Right cardiac atrium (tissue), 5 donors: Measurements from ENCODE around the gene CYTH1. TPM values are rescaled to one million over a fixed set of nuclear protein-coding genes. Genes with fewer than 3 reads are reported as not detected.

ENCODE experiments used
- ATAC-seq, 2 donors: fragments of 200-7000 bp; cut with Tn5 transposase; one replicate each; pipeline versions ENCODE4 v1.8.0 to v1.9.1; 2020; ENCODE audit warnings: moderate library complexity in 2 of 2, mild to moderate bottlenecking in 1 of 2
- DNase-seq, 3 donors: peaks; one replicate each; pipeline ENCODE4 v3.0.0-alpha.2; 2020
- H3K27ac ChIP-seq: one replicate; pipeline ENCODE4 v1.5.1; 2013; ENCODE audit warnings: mild to moderate bottlenecking, low read length, control low read depth, moderate library complexity
- H3K27me3 ChIP-seq: one replicate; pipeline ENCODE4 v1.6.1; 2013; ENCODE audit not compliant: control insufficient read depth, insufficient read depth
- H3K4me1 ChIP-seq: one replicate; pipeline ENCODE4 v1.6.1; 2013; ENCODE audit warnings: low read length; ENCODE audit not compliant: control insufficient read depth, insufficient read depth
- H3K4me3 ChIP-seq: one replicate; pipeline ENCODE4 v1.5.1; 2013; ENCODE audit warnings: low read length, control low read depth
- H3K9me3 ChIP-seq: one replicate; pipeline ENCODE4 v1.6.1; 2013; ENCODE audit warnings: low read length; ENCODE audit not compliant: control insufficient read depth
- WGBS: extraction: QIAGEN DNeasy Blood & Tissue Kit; methylation state at CpG from one replicate; pipeline ENCODE4 v1.1.7; 2013; 5-methylcytosine and 5-hydroxymethylcytosine counted together
- intact Hi-C, 4 donors: fragments of 100-400 bp; cut with DNase I; formaldehyde crosslinking; loops; one replicate each; pipeline versions ENCODE4 v1.11.0 to v1.14.0; 2022 to 2023
- polyA plus RNA-seq: library from polyadenylated mRNA; stranded (reverse); fragments of 200-250 nt; gene quantifications from one replicate; pipeline ENCODE4 v1.2.3, GENCODE V29; 2013
- total RNA-seq, 4 donors: library from RNA; stranded (reverse); fragmentation: NEBNext Ultra II Directional; extraction: Animal tissue kit (Norgen Biotek cat#: 25700); gene quantifications; one replicate each; pipeline ENCODE4 v1.2.1, GENCODE V29; 2021
- donor health status: healthy with polysubstance abuse.
- donor health status: DM: no; HTN: yes; CAD: no.
- donor health status: DM: no; HTN: no; CAD: no.
- donor health status: DM: no; HTN: yes; CAD: no; lungs with severe emphysema.
- donor health status: DM: yes; HTN: yes; CAD: no.

CYTH1 gene
- total and polyA plus RNA-seq, 5 donors = 22.5 to 39.1 (median 36.0) TPM

- WGBS = 90% methylated on average over 25 of the region's 25 CpGs
- peak; percentile 32 to 52 for ATAC-seq
- intact Hi-C loops = no loop called here
These were observed 84.3 kb downstream of the CYTH1 start for GRCh38 chr17:78697554-78698343.

GRCh38 chr17:78697122-78697521 is 85.0 kb downstream of the CYTH1 start:
- Histone ChIP-seq H3K27me3 (no peaks in the 10 kb centered on the region), H3K9me3 (no peaks in the 10 kb centered on the region), H3K4me1 (no peaks in the 10 kb centered on the region), H3K27ac (no peak overlapping the region), H3K4me3 (no peak overlapping the region)
- intact Hi-C loops = no loop called here
- 93% methylated on average over 2 of the region's 2 CpGs for WGBS
- no peak for DNase-seq
- no peak for ATAC-seq

More at GRCh38 chr17:78697554-78698343, 84.3 kb downstream of the CYTH1 start:
- Histone ChIP-seq H3K9me3 (no peaks in the 10 kb centered on the region), H3K27me3 (no peaks in the 10 kb centered on the region), H3K4me1 (no peaks in the 10 kb centered on the region), H3K27ac (no peak overlapping the region), H3K4me3 (no peak overlapping the region)
- no peak for DNase-seq

GRCh38 chr17:78696016-78696982 is 85.8 kb downstream of the CYTH1 start:
- no peak for DNase-seq
- H3K4me1 ChIP-seq = no peaks in the 10 kb centered on the region
- intact Hi-C loops = no loop called here
- no peaks in the 10 kb centered on the region for H3K27me3 ChIP-seq
- 67% methylated on average over 10 of the region's 10 CpGs for WGBS
- H3K27ac ChIP-seq = no peak overlapping the region
- H3K4me3 ChIP-seq = no peak overlapping the region
- H3K9me3 ChIP-seq = no peaks in the 10 kb centered on the region
- no peak for ATAC-seq

- no peaks in the 10 kb centered on the region for H3K27me3 ChIP-seq
- WGBS = 92% methylated on average over 16 of the region's 16 CpGs
- H3K9me3 ChIP-seq = no peaks in the 10 kb centered on the region
- no peak for DNase-seq
- H3K4me1 ChIP-seq = no peaks in the 10 kb centered on the region
- ATAC-seq = no peak
- H3K27ac ChIP-seq = no peak overlapping the region
- intact Hi-C loops = no loop called here
- no peak overlapping the region for H3K4me3 ChIP-seq
These were observed 87.1 kb downstream of the CYTH1 start for GRCh38 chr17:78694805-78695531.

- Histone ChIP-seq H3K4me1 (no peaks in the 10 kb centered on the region), H3K27ac (no peak overlapping the region), H3K27me3 (no peaks in the 10 kb centered on the region), H3K9me3 (no peaks in the 10 kb centered on the region), H3K4me3 (no peak overlapping the region)
- DNase-seq (no peak), ATAC-seq (no peak)
- WGBS = 91% methylated on average over 8 of the region's 8 CpGs
- intact Hi-C loops = no loop called here
These were observed 88.6 kb downstream of the CYTH1 start for GRCh38 chr17:78693346-78694083.

GRCh38 chr17:78692460-78693010 is 89.5 kb downstream of the CYTH1 start:
- no peak overlapping the region for H3K4me3 ChIP-seq
- no peaks in the 10 kb centered on the region for H3K4me1 ChIP-seq
- WGBS = 93% methylated on average over 15 of the region's 15 CpGs
- ATAC-seq (no peak), DNase-seq (no peak)
- H3K9me3 ChIP-seq = no peaks in the 10 kb centered on the region
- H3K27ac ChIP-seq = no peak overlapping the region
- no peaks in the 10 kb centered on the region for H3K27me3 ChIP-seq
- intact Hi-C loops = no loop called here

- ATAC-seq = no peak
- no peak for DNase-seq
- Histone ChIP-seq H3K4me3 (no peak overlapping the region), H3K9me3 (no peaks in the 10 kb centered on the region), H3K4me1 (no peaks in the 10 kb centered on the region), H3K27me3 (no peaks in the 10 kb centered on the region), H3K27ac (no peak overlapping the region)
- WGBS = 89% methylated on average over 2 of the region's 2 CpGs
- intact Hi-C loops = no loop called here
These were observed 93.0 kb downstream of the CYTH1 start for GRCh38 chr17:78689029-78689428.

GRCh38 chr17:78687944-78688343 is 94.1 kb downstream of the CYTH1 start:
- no peaks in the 10 kb centered on the region for H3K9me3 ChIP-seq
- DNase-seq = no peak
- H3K4me1 ChIP-seq = no peaks in the 10 kb centered on the region
- WGBS = 87% methylated on average over 7 of the region's 7 CpGs
- H3K27ac ChIP-seq = no peak overlapping the region
- H3K27me3 ChIP-seq = no peaks in the 10 kb centered on the region
- H3K4me3 ChIP-seq = no peak overlapping the region
- ATAC-seq = no peak
- intact Hi-C loops = no loop called here

- Histone ChIP-seq H3K4me3 (no peak overlapping the region), H3K27me3 (no peaks in the 10 kb centered on the region), H3K4me1 (no peaks in the 10 kb centered on the region), H3K27ac (no peak overlapping the region), H3K9me3 (no peaks in the 10 kb centered on the region)
- WGBS = 74% methylated on average over 3 of the region's 3 CpGs
- DNase-seq (no peak), ATAC-seq (no peak)
- intact Hi-C loops = no loop called here
These were observed 94.9 kb downstream of the CYTH1 start for GRCh38 chr17:78687125-78687524.

- WGBS = 77% methylated on average over 6 of the region's 6 CpGs
- no peak overlapping the region for H3K27ac ChIP-seq
- intact Hi-C loops = no loop called here
- ATAC-seq (no peak), DNase-seq (no peak)
- H3K9me3 ChIP-seq = no peaks in the 10 kb centered on the region
- H3K27me3 ChIP-seq = no peaks in the 10 kb centered on the region
- H3K4me3 ChIP-seq = no peak overlapping the region
- peaks cover 3% of the 10 kb centered on the region for H3K4me1 ChIP-seq
These were observed 98.0 kb downstream of the CYTH1 start for GRCh38 chr17:78684026-78684425.
